ENCODE measurements around the gene MMAB.

DNA sequence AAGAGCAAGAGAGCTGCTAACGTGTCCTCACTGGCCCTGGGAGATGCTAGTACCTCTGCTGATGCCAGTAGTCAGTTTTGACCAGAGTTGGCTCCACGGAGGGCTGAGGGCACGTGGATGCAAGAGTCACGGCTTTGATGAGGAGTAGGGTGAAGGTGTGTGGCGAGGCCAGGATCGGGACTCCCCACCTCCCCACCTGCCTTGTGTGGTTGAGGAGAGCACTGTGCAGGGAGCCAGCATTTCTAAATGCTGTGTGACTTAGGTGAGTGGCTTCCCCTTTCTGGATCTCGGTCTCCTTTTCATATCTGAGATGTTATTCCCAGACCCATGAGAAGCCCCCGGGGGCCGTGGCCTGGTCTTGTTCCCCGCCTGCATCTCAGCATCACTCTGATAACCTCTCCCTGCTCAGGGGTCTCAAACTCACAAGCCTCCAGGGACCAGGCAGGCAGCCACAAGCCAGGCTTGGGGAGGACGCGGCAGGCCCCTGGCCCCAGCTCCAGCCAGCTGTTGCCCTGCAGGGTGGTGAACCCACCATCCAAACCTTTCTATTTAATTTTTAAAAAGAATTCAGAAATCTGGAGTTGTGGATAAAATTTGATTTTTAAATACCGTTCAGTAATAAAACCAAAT is 32.4 kb upstream of the MMAB start:
- TF ChIP-seq POLR2AphosphoS5 (IDR thresholded peaks at IDR 0.05) (no peak), POLR2A (IDR thresholded peaks at IDR 0.05) (no peak), EP300 (IDR thresholded peaks at IDR 0.05) (no peak)
- TF ChIP-seq, protein P1, sequence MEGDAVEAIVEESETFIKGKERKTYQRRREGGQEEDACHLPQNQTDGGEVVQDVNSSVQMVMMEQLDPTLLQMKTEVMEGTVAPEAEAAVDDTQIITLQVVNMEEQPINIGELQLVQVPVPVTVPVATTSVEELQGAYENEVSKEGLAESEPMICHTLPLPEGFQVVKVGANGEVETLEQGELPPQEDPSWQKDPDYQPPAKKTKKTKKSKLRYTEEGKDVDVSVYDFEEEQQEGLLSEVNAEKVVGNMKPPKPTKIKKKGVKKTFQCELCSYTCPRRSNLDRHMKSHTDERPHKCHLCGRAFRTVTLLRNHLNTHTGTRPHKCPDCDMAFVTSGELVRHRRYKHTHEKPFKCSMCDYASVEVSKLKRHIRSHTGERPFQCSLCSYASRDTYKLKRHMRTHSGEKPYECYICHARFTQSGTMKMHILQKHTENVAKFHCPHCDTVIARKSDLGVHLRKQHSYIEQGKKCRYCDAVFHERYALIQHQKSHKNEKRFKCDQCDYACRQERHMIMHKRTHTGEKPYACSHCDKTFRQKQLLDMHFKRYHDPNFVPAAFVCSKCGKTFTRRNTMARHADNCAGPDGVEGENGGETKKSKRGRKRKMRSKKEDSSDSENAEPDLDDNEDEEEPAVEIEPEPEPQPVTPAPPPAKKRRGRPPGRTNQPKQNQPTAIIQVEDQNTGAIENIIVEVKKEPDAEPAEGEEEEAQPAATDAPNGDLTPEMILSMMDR (IDR thresholded peaks at IDR 0.05): no peak
